ENCODE measurements around the gene MAD1L1.

MAD1L1 gene

DNA sequence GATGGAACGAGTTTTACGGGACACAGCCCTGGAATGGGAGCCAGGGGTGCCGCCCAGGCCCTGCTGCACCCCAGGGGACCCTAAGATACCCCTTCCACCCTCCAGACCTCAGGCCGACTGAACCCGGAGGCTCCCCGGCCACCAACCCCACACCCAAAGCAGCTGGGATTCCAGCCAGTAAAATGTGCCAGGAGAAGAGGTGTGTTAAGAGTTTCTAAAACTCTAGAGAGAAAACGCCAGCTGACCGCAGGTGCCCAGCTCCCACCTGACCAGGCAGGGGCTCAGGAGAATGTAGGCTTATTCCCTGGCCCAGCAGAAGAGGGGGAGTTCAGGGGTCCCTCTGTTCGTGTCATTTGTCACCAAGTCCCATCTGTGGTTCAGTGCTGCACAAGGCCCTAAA lies 26.7 kb upstream of the MAD1L1 start:
- H3K4me1 ChIP-seq (ENCODE audit: control insufficient read depth in 1 of 2, insufficient read depth in 2 of 2, low read length in 2 of 2): no peaks in the 10 kb centered on the region
- H3K9ac ChIP-seq (ENCODE audit: low read length): no peak overlapping the region
- H3K79me2 ChIP-seq (ENCODE audit: control insufficient read depth, insufficient read depth, low read length, poor library complexity): no peaks in the 10 kb centered on the region
- H2BK120ac ChIP-seq (ENCODE audit: insufficient read depth, low read length, poor library complexity): no peak overlapping the region
- no peak overlapping the region for H3K27ac ChIP-seq (ENCODE audit: low read depth, low read length)
- H3K36me3 ChIP-seq (ENCODE audit: control insufficient read depth in 1 of 2, insufficient read depth in 2 of 2, low read length in 2 of 2): peaks cover 37 to 42% of the 10 kb centered on the region in 2 experiments
- H3K4me2 ChIP-seq (ENCODE audit: low read length): no peak overlapping the region
- H3K27me3 ChIP-seq (ENCODE audit: insufficient read depth, low read length): no peaks in the 10 kb centered on the region
- no peak overlapping the region for H2AFZ ChIP-seq (ENCODE audit: insufficient read depth, low read length, poor library complexity)
- H3K4me3 ChIP-seq (ENCODE audit: low read depth, low read length): no peak overlapping the region
- no peaks in the 10 kb centered on the region for H3K79me1 ChIP-seq (ENCODE audit: low read length)
- no peak overlapping the region for H3K18ac ChIP-seq (ENCODE audit: low read length)
- DNase-seq: no peak
- no peak overlapping the region for H3K4ac ChIP-seq (ENCODE audit: low read depth, low read length)
- no peak overlapping the region for H2AK5ac ChIP-seq (ENCODE audit: low read length)
- no peak overlapping the region for H4K91ac ChIP-seq (ENCODE audit: low read depth, low read length)
- H2BK12ac ChIP-seq (ENCODE audit: low read length): no peak overlapping the region
- no peak overlapping the region for H3K14ac ChIP-seq (ENCODE audit: low read length)
- no peak overlapping the region for H4K12ac ChIP-seq (ENCODE audit: low read depth, low read length)
- no peak overlapping the region for H2BK5ac ChIP-seq (ENCODE audit: low read depth, low read length, poor library complexity)
- H3K23ac ChIP-seq (ENCODE audit: low read length): no peak overlapping the region
- WGBS (ENCODE audit: extremely low coverage, insufficient coverage, insufficient read length): no CpG with 5 or more reads among the region's 9 CpGs
- no peak overlapping the region for H4K8ac ChIP-seq (ENCODE audit: low read depth, low read length)
- peaks cover 2% of the 10 kb centered on the region for H3K9me3 ChIP-seq (ENCODE audit: insufficient read depth, low read depth, low read length)

DNA sequence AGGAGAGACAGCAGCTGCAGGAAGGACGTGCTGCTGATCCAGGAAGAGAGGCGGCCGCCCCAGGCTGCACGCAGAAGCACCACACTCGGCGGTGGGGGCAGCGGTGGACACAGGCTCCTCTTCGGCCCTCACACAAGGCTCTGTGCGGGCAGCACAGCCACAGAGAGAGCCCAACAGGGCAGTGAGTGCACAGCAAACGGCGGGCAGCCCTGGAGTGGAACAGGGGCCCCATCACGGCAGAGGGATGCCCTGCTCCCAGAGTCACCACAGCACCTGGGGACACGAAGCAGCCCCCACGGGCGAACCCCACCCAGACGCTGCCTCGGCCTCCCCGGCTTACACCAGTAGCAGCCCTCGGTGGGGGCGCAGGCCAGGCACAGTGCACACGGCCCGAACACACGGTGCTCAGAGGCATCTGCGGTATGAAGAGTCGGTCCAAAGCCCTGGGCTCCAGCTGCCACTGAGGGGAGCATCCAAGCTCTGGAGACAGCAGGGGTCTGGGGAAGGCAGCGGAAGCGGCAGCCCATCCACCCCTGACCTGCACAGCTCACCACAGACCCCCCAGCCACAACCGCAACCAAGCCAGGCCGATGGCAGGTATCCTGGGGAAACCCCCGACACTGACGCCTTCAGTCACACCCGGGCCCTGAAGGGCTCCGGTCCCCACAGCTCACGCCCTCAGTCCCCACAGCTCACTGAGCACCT lies 26.1 kb upstream of the MAD1L1 start:
- Histone ChIP-seq H3K4ac (ENCODE audit: low read depth, low read length) (no peak overlapping the region), H3K79me1 (ENCODE audit: low read length) (no peaks in the 10 kb centered on the region), H3K4me3 (ENCODE audit: low read depth, low read length) (no peak overlapping the region), H3K9ac (ENCODE audit: low read length) (no peak overlapping the region), H4K12ac (ENCODE audit: low read depth, low read length) (no peak overlapping the region), H3K4me1 (ENCODE audit: control insufficient read depth in 1 of 2, insufficient read depth in 2 of 2, low read length in 2 of 2) (no peaks in the 10 kb centered on the region), H4K8ac (ENCODE audit: low read depth, low read length) (no peak overlapping the region), H2BK120ac (ENCODE audit: insufficient read depth, low read length, poor library complexity) (no peak overlapping the region), H3K27me3 (ENCODE audit: insufficient read depth, low read length) (no peaks in the 10 kb centered on the region), H3K9me3 (ENCODE audit: insufficient read depth, low read depth, low read length) (no peaks in the 10 kb centered on the region), H2AK5ac (ENCODE audit: low read length) (no peak overlapping the region), H4K91ac (ENCODE audit: low read depth, low read length) (no peak overlapping the region), H2BK5ac (ENCODE audit: low read depth, low read length, poor library complexity) (no peak overlapping the region), H3K36me3 (ENCODE audit: control insufficient read depth in 1 of 2, insufficient read depth in 2 of 2, low read length in 2 of 2) (peaks cover 38% of the 10 kb centered on the region in 2 experiments), H3K23ac (ENCODE audit: low read length) (no peak overlapping the region), H3K18ac (ENCODE audit: low read length) (no peak overlapping the region), H2AFZ (ENCODE audit: insufficient read depth, low read length, poor library complexity) (no peak overlapping the region), H3K4me2 (ENCODE audit: low read length) (no peak overlapping the region), H3K14ac (ENCODE audit: low read length) (no peak overlapping the region), H2BK12ac (ENCODE audit: low read length) (no peak overlapping the region), H3K79me2 (ENCODE audit: control insufficient read depth, insufficient read depth, low read length, poor library complexity) (no peaks in the 10 kb centered on the region), H3K27ac (ENCODE audit: low read depth, low read length) (no peak overlapping the region)
- no peak for DNase-seq
- WGBS (ENCODE audit: extremely low coverage, insufficient coverage, insufficient read length): no CpG with 5 or more reads among the region's 34 CpGs

DNA sequence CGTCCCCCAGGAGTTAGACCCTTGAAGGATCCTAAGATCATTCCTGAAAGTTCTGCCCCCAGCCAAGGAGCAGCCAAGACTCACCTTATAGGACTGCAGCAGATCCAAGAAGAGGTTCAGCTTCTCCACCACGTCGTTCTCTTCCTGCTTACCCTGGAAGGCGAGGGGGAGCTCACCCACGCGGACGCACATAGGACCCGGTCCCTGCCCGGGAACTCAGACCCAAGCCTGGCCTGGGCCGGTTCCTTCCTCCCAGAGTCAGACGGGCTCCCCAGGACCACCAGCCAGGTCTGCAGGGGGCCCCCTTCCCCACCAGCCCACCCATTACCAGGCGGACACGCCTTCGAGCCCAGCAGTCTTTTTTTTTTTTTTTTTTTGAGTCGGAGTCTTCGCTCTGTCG lies 24.9 kb upstream of the MAD1L1 start:
- no peak overlapping the region for H4K12ac ChIP-seq (ENCODE audit: low read depth, low read length)
- H2AK5ac ChIP-seq (ENCODE audit: low read length): no peak overlapping the region
- no peaks in the 10 kb centered on the region for H3K79me2 ChIP-seq (ENCODE audit: control insufficient read depth, insufficient read depth, low read length, poor library complexity)
- H3K18ac ChIP-seq (ENCODE audit: low read length): no peak overlapping the region
- no peak overlapping the region for H2BK5ac ChIP-seq (ENCODE audit: low read depth, low read length, poor library complexity)
- no peaks in the 10 kb centered on the region for H3K4me1 ChIP-seq (ENCODE audit: control insufficient read depth in 1 of 2, insufficient read depth in 2 of 2, low read length in 2 of 2)
- H3K36me3 ChIP-seq (ENCODE audit: control insufficient read depth in 1 of 2, insufficient read depth in 2 of 2, low read length in 2 of 2): peaks cover 32 to 38% of the 10 kb centered on the region in 2 experiments
- no peak overlapping the region for H3K23ac ChIP-seq (ENCODE audit: low read length)
- no peak overlapping the region for H3K27ac ChIP-seq (ENCODE audit: low read depth, low read length)
- H3K9ac ChIP-seq (ENCODE audit: low read length): no peak overlapping the region
- no peak overlapping the region for H2BK120ac ChIP-seq (ENCODE audit: insufficient read depth, low read length, poor library complexity)
- H3K4ac ChIP-seq (ENCODE audit: low read depth, low read length): no peak overlapping the region
- H2AFZ ChIP-seq (ENCODE audit: insufficient read depth, low read length, poor library complexity): no peak overlapping the region
- H3K4me3 ChIP-seq (ENCODE audit: low read depth, low read length): no peak overlapping the region
- no peak overlapping the region for H3K14ac ChIP-seq (ENCODE audit: low read length)
- no peaks in the 10 kb centered on the region for H3K79me1 ChIP-seq (ENCODE audit: low read length)
- DNase-seq: no peak
- no peaks in the 10 kb centered on the region for H3K27me3 ChIP-seq (ENCODE audit: insufficient read depth, low read length)
- no peak overlapping the region for H3K4me2 ChIP-seq (ENCODE audit: low read length)
- no peak overlapping the region for H4K91ac ChIP-seq (ENCODE audit: low read depth, low read length)
- no peaks in the 10 kb centered on the region for H3K9me3 ChIP-seq (ENCODE audit: insufficient read depth, low read depth, low read length)
- no peak overlapping the region for H2BK12ac ChIP-seq (ENCODE audit: low read length)
- H4K8ac ChIP-seq (ENCODE audit: low read depth, low read length): no peak overlapping the region
- no CpG with 5 or more reads among the region's 17 CpGs for WGBS (ENCODE audit: extremely low coverage, insufficient coverage, insufficient read length)

DNA sequence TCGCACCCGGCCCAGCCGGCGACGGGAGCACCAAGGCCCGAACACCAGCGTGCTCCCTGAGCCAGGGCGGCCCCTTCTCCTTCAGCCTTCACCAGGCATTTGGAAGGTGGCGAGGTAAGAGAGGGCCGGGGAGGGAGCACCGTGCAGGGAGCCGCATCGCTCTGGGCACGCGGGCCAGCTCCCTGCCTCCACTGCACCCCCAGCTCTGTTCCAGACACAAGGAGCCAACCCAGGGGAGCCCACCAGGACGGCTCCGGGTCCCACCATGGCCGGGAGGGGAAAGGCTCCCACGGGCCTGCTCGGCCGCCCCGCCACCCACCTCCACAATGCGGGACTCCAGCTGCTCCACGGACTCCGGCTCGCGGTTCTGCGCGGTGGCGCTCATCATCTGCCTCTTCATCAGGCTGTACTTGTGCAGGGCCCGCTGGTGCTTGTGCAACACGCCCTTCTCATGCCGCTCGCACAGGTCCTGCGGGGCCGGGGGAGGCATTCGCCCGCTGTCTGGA lies 24.4 kb upstream of the MAD1L1 start:
- no peaks in the 10 kb centered on the region for H3K9me3 ChIP-seq (ENCODE audit: insufficient read depth, low read depth, low read length)
- H3K4me2 ChIP-seq (ENCODE audit: low read length): no peak overlapping the region
- no peak overlapping the region for H3K4me3 ChIP-seq (ENCODE audit: low read depth, low read length)
- H4K91ac ChIP-seq (ENCODE audit: low read depth, low read length): no peak overlapping the region
- no peaks in the 10 kb centered on the region for H3K27me3 ChIP-seq (ENCODE audit: insufficient read depth, low read length)
- no peak for DNase-seq
- H3K4me1 ChIP-seq (ENCODE audit: control insufficient read depth in 1 of 2, insufficient read depth in 2 of 2, low read length in 2 of 2): no peaks in the 10 kb centered on the region
- peaks cover 2% of the 10 kb centered on the region for H3K79me1 ChIP-seq (ENCODE audit: low read length)
- H3K36me3 ChIP-seq (ENCODE audit: control insufficient read depth in 1 of 2, insufficient read depth in 2 of 2, low read length in 2 of 2): peaks cover 32 to 38% of the 10 kb centered on the region in 2 experiments
- H2AK5ac ChIP-seq (ENCODE audit: low read length): no peak overlapping the region
- no peak overlapping the region for H3K23ac ChIP-seq (ENCODE audit: low read length)
- WGBS (ENCODE audit: extremely low coverage, insufficient coverage, insufficient read length): no CpG with 5 or more reads among the region's 38 CpGs
- no peak overlapping the region for H3K18ac ChIP-seq (ENCODE audit: low read length)
- no peak overlapping the region for H2BK120ac ChIP-seq (ENCODE audit: insufficient read depth, low read length, poor library complexity)
- no peak overlapping the region for H4K12ac ChIP-seq (ENCODE audit: low read depth, low read length)
- no peak overlapping the region for H3K9ac ChIP-seq (ENCODE audit: low read length)
- H3K27ac ChIP-seq (ENCODE audit: low read depth, low read length): no peak overlapping the region
- no peak overlapping the region for H2AFZ ChIP-seq (ENCODE audit: insufficient read depth, low read length, poor library complexity)
- H2BK12ac ChIP-seq (ENCODE audit: low read length): no peak overlapping the region
- no peak overlapping the region for H3K14ac ChIP-seq (ENCODE audit: low read length)
- H3K79me2 ChIP-seq (ENCODE audit: control insufficient read depth, insufficient read depth, low read length, poor library complexity): no peaks in the 10 kb centered on the region
- no peak overlapping the region for H2BK5ac ChIP-seq (ENCODE audit: low read depth, low read length, poor library complexity)
- H4K8ac ChIP-seq (ENCODE audit: low read depth, low read length): no peak overlapping the region
- no peak overlapping the region for H3K4ac ChIP-seq (ENCODE audit: low read depth, low read length)

Data from trophoblast cell (in vitro differentiated cells and primary cell).